Stimulated activated CD4-positive, alpha-beta T cell treated with anti-CD3 and anti-CD28 coated beads, Interleukin-15, amount 100 ng/mL, for 1 hour (primary cell): Measurements from ENCODE around the gene IL12RB2.

Experiments
- DNase-seq, 2 donors: peaks; one replicate each; pipeline ENCODE4 v3.0.0-alpha.2; 2020; ENCODE audit warnings: low read depth in 1 of 2, low spot score in 1 of 2

Gene IL12RB2

GRCh38 chr1:67312615-67313014 is 4.9 kb downstream of the IL12RB2 start:
- DNase-seq, result no peak

- no peak for DNase-seq
Observed at GRCh38 chr1:67313934-67314671, 6.4 kb downstream of the IL12RB2 start.

- DNase-seq, result no peak
Observed at GRCh38 chr1:67314696-67315095, 7.0 kb downstream of the IL12RB2 start.

GRCh38 chr1:67316180-67316902 is 8.7 kb downstream of the IL12RB2 start:
- DNase-seq, result no peak

GRCh38 chr1:67316918-67317317 is 9.2 kb downstream of the IL12RB2 start:
- no peak for DNase-seq

- DNase-seq, result no peak
Observed at GRCh38 chr1:67317803-67318202, 10.1 kb downstream of the IL12RB2 start.

GRCh38 chr1:67322442-67322841 is 14.8 kb downstream of the IL12RB2 start:
- no peak for DNase-seq

- no peak for DNase-seq
Observed at GRCh38 chr1:67323087-67323486, 15.4 kb downstream of the IL12RB2 start.

GRCh38 chr1:67324068-67324467 is 16.4 kb downstream of the IL12RB2 start:
- DNase-seq, result no peak

GRCh38 chr1:67327864-67328466 is 20.3 kb downstream of the IL12RB2 start:
- DNase-seq, result no peak

- DNase-seq, result no peak
Observed at GRCh38 chr1:67332653-67333529, 25.2 kb downstream of the IL12RB2 start.

GRCh38 chr1:67333603-67334002 is 25.9 kb downstream of the IL12RB2 start:
- DNase-seq, result no peak

GRCh38 chr1:67335411-67335810 is 27.7 kb downstream of the IL12RB2 start:
- no peak for DNase-seq

- DNase-seq, result no peak
Observed at GRCh38 chr1:67336157-67336556, 28.5 kb downstream of the IL12RB2 start.

- DNase-seq, result no peak
Observed at GRCh38 chr1:67336783-67337182, 29.1 kb downstream of the IL12RB2 start.

- DNase-seq, result no peak
Observed at GRCh38 chr1:67338642-67339041, 31.0 kb downstream of the IL12RB2 start.

- no peak for DNase-seq
Observed at GRCh38 chr1:67339623-67340343, 32.1 kb downstream of the IL12RB2 start.

GRCh38 chr1:67342076-67342890 is 34.6 kb downstream of the IL12RB2 start:
- peak in 1 of 2 donors; percentile 24 for DNase-seq

- no peak for DNase-seq
Observed at GRCh38 chr1:67345556-67345955, 37.9 kb downstream of the IL12RB2 start.

GRCh38 chr1:67346982-67347381 is 39.3 kb downstream of the IL12RB2 start:
- no peak for DNase-seq
